ENCODE measurements around the gene VIM. TPM values are rescaled to one million over a fixed set of nuclear protein-coding genes. Genes with fewer than 3 reads are reported as not detected.

VIM gene
- total and polyA plus RNA-seq, 2 of the 4 experiments (the other 2 are of a cell fraction), result 4,502 to 6,735 TPM

DNA sequence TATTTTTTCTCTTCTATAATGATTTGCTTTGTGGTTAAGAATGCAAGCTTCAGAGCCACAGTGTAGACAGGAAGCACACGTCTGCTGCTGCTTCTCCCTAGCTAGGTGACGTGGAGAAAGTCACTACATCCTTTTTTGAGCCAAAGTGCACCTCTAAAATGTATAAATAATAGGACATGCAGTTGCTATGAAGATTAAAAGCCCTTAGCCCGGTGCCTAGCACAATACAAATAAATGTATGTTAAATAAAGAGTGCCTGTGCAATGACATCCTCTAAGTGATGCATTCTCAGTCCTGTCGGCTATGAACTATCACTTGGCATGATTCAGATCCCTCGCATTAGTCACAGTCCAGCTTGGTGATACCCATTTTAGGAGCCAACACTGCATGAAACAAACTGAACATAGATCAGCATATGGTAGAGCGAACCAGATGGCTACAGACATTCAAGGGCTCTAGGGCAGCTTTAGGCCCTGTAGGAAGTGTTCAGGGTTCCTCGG lies 21.8 kb upstream of the VIM start:
- H2BK15ac ChIP-seq (ENCODE audit: low read depth, low read length), result peak overlapping the region; percentile 84; the same call in 2 of the 3 replicates
- BruUV-seq (replicated peaks), result no TSS peak
- H3K56ac ChIP-seq (ENCODE audit: extremely low read depth, insufficient read depth, low read length), result peak overlapping the region; percentile 54
- H2AK9ac ChIP-seq (replicated peaks; ENCODE audit: low read depth, low read length, poor library complexity), result peak overlapping the region; percentile 78
- peak overlapping the region; percentile 57 for H3K4me2 ChIP-seq (ENCODE audit: low read depth, low read length)
- H3K4me3 ChIP-seq (ENCODE audit: insufficient read depth, low read depth, low read length), result no peak overlapping the region
- H4K91ac ChIP-seq (ENCODE audit: insufficient read depth, low read depth, low read length), result peak overlapping the region; percentile 95
- H3K27ac ChIP-seq (ENCODE audit: insufficient read depth, low read length), result peak overlapping the region; percentile 72
- H3K27me3 ChIP-seq (ENCODE audit: control insufficient read depth, insufficient read depth, low read length), result no peaks in the 10 kb centered on the region
- intact Hi-C loops (cut with micrococcal nuclease), result no loop called here
- H4K20me1 ChIP-seq (ENCODE audit: insufficient read depth, low read length), result no peaks in the 10 kb centered on the region
- POLR2A ChIA-PET (ENCODE audit: unreplicated experiment), result interaction anchor here (0.7 kb wide), 1 partner anchor 219 kb away, joined by 3 read pairs; no protein-coding TSS in a partner anchor
- peaks cover 10% of the 10 kb centered on the region; the same call in 1 of the 2 replicates for H3K4me1 ChIP-seq (ENCODE audit: control insufficient read depth, insufficient read depth, low read length)
- ATAC-seq (ENCODE audit: low read depth), result peak; percentile 61
- peak overlapping the region; percentile 14 to 91 for H4K8ac ChIP-seq (ENCODE audit: low read depth in 2 of 2, low read length in 2 of 2)
- dilution Hi-C loops (cut with HindIII; ENCODE audit: low sequenced_read_pairs, unreplicated experiment), result no loop called here
- H3K9me3 ChIP-seq (ENCODE audit: control insufficient read depth, insufficient read depth, low read length), result no peaks in the 10 kb centered on the region
- peak overlapping the region; percentile 96 for H2BK20ac ChIP-seq (ENCODE audit: low read depth, low read length)
- peak overlapping the region; percentile 80; the same call in 1 of the 2 replicates for H4K5ac ChIP-seq (ENCODE audit: low read depth, low read length)
- H3K9ac ChIP-seq (ENCODE audit: low read depth, low read length), result peak overlapping the region; percentile 19; the same call in 1 of the 2 replicates
- peak overlapping the region; percentile 55 for H2AFZ ChIP-seq (replicated peaks; ENCODE audit: low read length, poor library complexity)
- H2AK5ac ChIP-seq (ENCODE audit: low read depth, low read length), result peak overlapping the region; percentile 68
- in situ Hi-C loops (cut with MboI; ENCODE audit: low sequenced_read_pairs), result no loop called here
- H3K79me1 ChIP-seq (ENCODE audit: low read depth in 1 of 2, low read length in 2 of 2), result peaks cover 10 to 27% of the 10 kb centered on the region in 2 experiments
- H2BK120ac ChIP-seq (ENCODE audit: low read depth, low read length), result peak overlapping the region; percentile 94
- CTCF ChIA-PET, result interaction anchor here (0.6 to 1.3 kb wide), 3 partner anchors 9 to 25 kb away, joined by 3 to 4 read pairs (median 4); no protein-coding TSS in a partner anchor
- 0 out of 2 replicates have a peak, but pooled peaks cover 6% of the 10 kb centered on the region for H3K9me1 ChIP-seq (ENCODE audit: insufficient read depth, low read length)
- WGBS, 2 experiments (ENCODE audit: extremely low coverage in 2 of 2, insufficient read length in 1 of 2), result 10% methylated on average over 2 of the region's 7 CpGs; no CpG with 5 or more reads in 1 of the 2 experiments
- H3K23ac ChIP-seq (ENCODE audit: low read depth, low read length), result peak overlapping the region; percentile 73; the same call in 1 of the 2 replicates
- H3K4ac ChIP-seq (ENCODE audit: low read depth, low read length), result peak overlapping the region; percentile 93
- no peaks in the 10 kb centered on the region for H3K36me3 ChIP-seq (ENCODE audit: control insufficient read depth, insufficient read depth, low read length)
- DNase-seq, result peak; percentile 93
- H2BK5ac ChIP-seq (ENCODE audit: low read depth, low read length, poor library complexity, severe bottlenecking), result peak overlapping the region; percentile 94
- peak overlapping the region; percentile 45; the same call in 1 of the 2 replicates for H3K18ac ChIP-seq (ENCODE audit: low read depth, low read length)
- H3K14ac ChIP-seq (replicated peaks; ENCODE audit: low read depth, low read length), result peak overlapping the region; percentile 35
- peak; percentile 9; the same call in 1 of the 2 replicates for TF ChIP-seq MAFK (IDR thresholded peaks at IDR 0.05; ENCODE audit: low read depth, low read length)
- no peak for TF ChIP-seq ELK1 (IDR thresholded peaks at IDR 0.05; ENCODE audit: borderline replicate concordance, low read depth, low read length)
- TF ChIP-seq RFX5 (IDR thresholded peaks at IDR 0.05; ENCODE audit: low read depth, low read length), result no peak
- TF ChIP-seq MAZ (IDR thresholded peaks at IDR 0.05; ENCODE audit: borderline replicate concordance, low read depth, low read length), result no peak
- no peak for TF ChIP-seq NFE2L2 (IDR thresholded peaks at IDR 0.05; ENCODE audit: low read depth, low read length)
- peak; percentile 7; the same call in 1 of the 2 replicates for TF ChIP-seq BHLHE40 (IDR thresholded peaks at IDR 0.05; ENCODE audit: low read depth, low read length)
- TF ChIP-seq MXI1 (IDR thresholded peaks at IDR 0.05; ENCODE audit: borderline replicate concordance, low read depth, low read length), result no peak
- TF ChIP-seq FOS (IDR thresholded peaks at IDR 0.05; ENCODE audit: low read depth, low read length), result peak; percentile 71
- no peak for TF ChIP-seq CHD1 (IDR thresholded peaks at IDR 0.05; ENCODE audit: low read depth, low read length)
- TF ChIP-seq SMC3 (IDR thresholded peaks at IDR 0.05; ENCODE audit: low read depth, low read length), result peak; percentile 3; the same call in 1 of the 2 replicates
- TF ChIP-seq CEBPB (IDR thresholded peaks at IDR 0.05; ENCODE audit: low read depth, low read length), result no peak
- TF ChIP-seq RCOR1 (IDR thresholded peaks at IDR 0.05; ENCODE audit: insufficient replicate concordance, low read length), result no peak
- no peak for TF ChIP-seq CTCF (conservative IDR thresholded peaks at IDR 0.05; ENCODE audit: low read depth, low read length)
- TF ChIP-seq POLR2A (IDR thresholded peaks at IDR 0.05; ENCODE audit: low read depth, low read length), result no peak

All from IMR-90 (cell line).